ENCODE data around the gene TSHZ1.

The TSHZ1 gene

GRCh38 chr18:75309564-75309963 is 99.0 kb downstream of the TSHZ1 start:
- TF ChIP-seq REST (IDR thresholded peaks at IDR 0.05; ENCODE audit: insufficient read depth in 1 of 2, low read depth in 2 of 2, low read length in 2 of 2) (no peak), POLR2AphosphoS5 (IDR thresholded peaks at IDR 0.05; ENCODE audit: low read depth, low read length) (no peak), TAF1 (IDR thresholded peaks at IDR 0.05; ENCODE audit: borderline replicate concordance, insufficient read depth, low read length) (no peak)

DNA sequence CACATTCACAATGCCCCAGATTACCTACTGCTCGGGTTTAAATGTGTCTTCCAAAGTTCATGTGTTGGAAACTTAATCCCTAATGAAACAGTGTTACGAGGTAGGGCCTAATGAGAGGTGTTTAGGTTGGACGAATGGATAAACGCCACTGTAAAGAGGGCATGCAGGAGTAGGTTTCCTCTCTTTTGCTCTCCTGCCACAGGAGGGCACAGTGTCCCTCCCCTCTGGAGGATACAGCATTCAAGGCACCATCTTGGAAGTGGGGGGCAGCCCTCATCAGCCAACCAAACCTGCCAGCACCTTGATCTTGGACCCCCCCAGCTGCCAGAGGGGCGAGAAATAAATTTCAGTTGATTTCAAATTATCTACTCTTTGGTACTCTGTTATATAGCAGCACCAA is 103.5 kb downstream of the TSHZ1 start:
- TF ChIP-seq SIN3A (IDR thresholded peaks at IDR 0.05; ENCODE audit: borderline replicate concordance, insufficient read depth, low read length) (no peak), POLR2AphosphoS5 (IDR thresholded peaks at IDR 0.05; ENCODE audit: low read depth, low read length) (no peak), FOXP2 (optimal IDR thresholded peaks at IDR 0.05; ENCODE audit: borderline replicate concordance, extremely low read depth, extremely low read length, insufficient read depth) (no peak), TAF1 (IDR thresholded peaks at IDR 0.05; ENCODE audit: borderline replicate concordance, insufficient read depth, low read length) (no peak), REST (IDR thresholded peaks at IDR 0.05; ENCODE audit: insufficient read depth in 1 of 2, low read depth in 2 of 2, low read length in 2 of 2) (no peak)

- no peak for TF ChIP-seq FOXP2 (optimal IDR thresholded peaks at IDR 0.05; ENCODE audit: borderline replicate concordance, extremely low read depth, extremely low read length, insufficient read depth)
- TF ChIP-seq POLR2AphosphoS5 (IDR thresholded peaks at IDR 0.05; ENCODE audit: low read depth, low read length), result no peak
- no peak for TF ChIP-seq SIN3A (IDR thresholded peaks at IDR 0.05; ENCODE audit: borderline replicate concordance, insufficient read depth, low read length)
- TF ChIP-seq TAF1 (IDR thresholded peaks at IDR 0.05; ENCODE audit: borderline replicate concordance, insufficient read depth, low read length), result no peak
- no peak for TF ChIP-seq REST (IDR thresholded peaks at IDR 0.05; ENCODE audit: insufficient read depth in 1 of 2, low read depth in 2 of 2, low read length in 2 of 2)
Observed at GRCh38 chr18:75314606-75315005, 104.0 kb downstream of the TSHZ1 start.

DNA sequence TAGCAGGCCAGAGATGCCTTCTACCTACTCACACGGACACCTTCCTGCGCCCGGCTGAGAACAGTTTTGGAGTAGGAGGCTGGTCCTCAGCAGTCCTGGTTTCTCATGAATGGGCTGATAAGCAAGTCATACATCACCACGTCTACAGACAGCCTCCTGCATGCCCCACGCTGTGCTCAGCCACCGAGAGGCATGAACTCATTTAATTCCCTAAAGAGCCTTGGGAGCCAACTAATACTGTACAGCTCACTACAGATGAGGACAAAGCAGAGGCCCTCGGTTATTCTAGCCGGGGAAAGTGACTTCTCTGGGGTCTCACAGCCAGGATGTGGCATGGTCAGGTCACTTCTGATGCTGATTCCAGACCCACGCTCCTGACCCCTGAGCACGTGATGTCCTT is 105.6 kb downstream of the TSHZ1 start:
- no peak for TF ChIP-seq REST (IDR thresholded peaks at IDR 0.05; ENCODE audit: insufficient read depth in 1 of 2, low read depth in 2 of 2, low read length in 2 of 2)
- TF ChIP-seq POLR2AphosphoS5 (IDR thresholded peaks at IDR 0.05; ENCODE audit: low read depth, low read length), result no peak
- TF ChIP-seq TAF1 (IDR thresholded peaks at IDR 0.05; ENCODE audit: borderline replicate concordance, insufficient read depth, low read length), result no peak
- no peak for TF ChIP-seq FOXP2 (optimal IDR thresholded peaks at IDR 0.05; ENCODE audit: borderline replicate concordance, extremely low read depth, extremely low read length, insufficient read depth)
- no peak for TF ChIP-seq SIN3A (IDR thresholded peaks at IDR 0.05; ENCODE audit: borderline replicate concordance, insufficient read depth, low read length)

GRCh38 chr18:75316826-75317225 is 106.2 kb downstream of the TSHZ1 start:
- TF ChIP-seq POLR2AphosphoS5 (IDR thresholded peaks at IDR 0.05; ENCODE audit: low read depth, low read length) (no peak), SIN3A (IDR thresholded peaks at IDR 0.05; ENCODE audit: borderline replicate concordance, insufficient read depth, low read length) (no peak), REST (IDR thresholded peaks at IDR 0.05; ENCODE audit: insufficient read depth in 1 of 2, low read depth in 2 of 2, low read length in 2 of 2) (no peak), TAF1 (IDR thresholded peaks at IDR 0.05; ENCODE audit: borderline replicate concordance, insufficient read depth, low read length) (no peak), FOXP2 (optimal IDR thresholded peaks at IDR 0.05; ENCODE audit: borderline replicate concordance, extremely low read depth, extremely low read length, insufficient read depth) (no peak)
